ENCODE data around the gene WT1. TPM values are rescaled to one million over a fixed set of nuclear protein-coding genes. Genes with fewer than 3 reads are reported as not detected.

Gene WT1
- total RNA-seq, 2 experiments from 2014 or later: not detected

- Mint-ChIP-seq H3K27me3 (ENCODE audit: low read depth) (peaks cover 6% of the 10 kb centered on the region), H3K4me1 (ENCODE audit: low read depth) (no peaks in the 10 kb centered on the region), H3K4me3 (no peak overlapping the region), H3K9me3 (peaks cover 11% of the 10 kb centered on the region), H3K36me3 (ENCODE audit: low read depth) (no peaks in the 10 kb centered on the region), H3K27ac (no peak overlapping the region)
- CTCF ChIA-PET: no interaction called here
- DNase-seq: no peak
- intact Hi-C loops (cut with micrococcal nuclease): no loop called here
Measured at GRCh38 chr11:32366666-32367065, 68.7 kb downstream of the WT1 start.

DNA sequence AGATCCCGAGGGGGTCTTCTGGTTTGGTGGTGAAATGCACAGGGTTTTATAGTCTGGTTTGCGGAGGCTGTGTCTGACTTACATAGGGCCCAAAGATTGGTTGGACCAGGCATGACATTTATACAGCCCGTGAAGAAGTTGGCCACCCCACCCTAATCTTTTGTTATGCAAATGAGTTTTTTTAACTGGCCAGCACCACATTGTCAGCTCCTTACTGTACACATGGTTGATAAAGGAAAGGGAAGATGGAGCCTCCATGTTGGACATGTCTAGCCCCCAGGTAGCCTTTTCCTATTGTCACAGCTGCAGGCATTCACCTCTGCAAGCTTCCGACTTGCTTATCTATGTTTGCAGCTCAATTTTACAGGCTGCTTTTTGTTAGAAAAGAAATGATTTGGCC lies 70.1 kb downstream of the WT1 start:
- CTCF ChIA-PET: no interaction called here
- Mint-ChIP-seq H3K27ac (no peak overlapping the region), H3K4me1 (ENCODE audit: low read depth) (no peaks in the 10 kb centered on the region), H3K27me3 (ENCODE audit: low read depth) (peaks cover 6% of the 10 kb centered on the region), H3K9me3 (peaks cover 11% of the 10 kb centered on the region), H3K36me3 (ENCODE audit: low read depth) (no peaks in the 10 kb centered on the region), H3K4me3 (no peak overlapping the region)
- intact Hi-C loops (cut with micrococcal nuclease): no loop called here
- DNase-seq: no peak

DNA sequence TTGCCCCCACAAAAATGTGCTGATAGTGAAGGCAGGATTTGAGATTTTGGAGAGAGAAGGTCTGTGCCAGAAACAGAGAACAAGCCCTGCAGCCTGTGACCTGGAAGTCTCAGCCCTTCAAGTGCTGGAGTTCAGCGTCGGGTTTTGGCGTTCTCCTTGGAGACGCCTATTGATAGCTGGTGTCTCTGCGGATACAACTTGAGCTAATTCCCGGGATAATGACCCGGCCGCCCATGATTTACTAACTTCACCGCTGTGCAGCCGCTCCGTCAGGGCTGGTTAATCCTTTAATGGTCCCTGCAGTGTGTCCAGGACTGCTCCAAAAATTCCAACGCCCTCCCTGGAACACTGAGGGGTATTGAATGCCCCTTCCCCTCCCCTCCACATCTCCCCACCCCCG lies 76.6 kb downstream of the WT1 start:
- Mint-ChIP-seq H3K9me3 (no peaks in the 10 kb centered on the region), H3K27ac (no peak overlapping the region), H3K36me3 (ENCODE audit: low read depth) (no peaks in the 10 kb centered on the region), H3K4me3 (no peak overlapping the region), H3K27me3 (ENCODE audit: low read depth) (peaks cover 15% of the 10 kb centered on the region), H3K4me1 (ENCODE audit: low read depth) (no peaks in the 10 kb centered on the region)
- CTCF ChIA-PET: interaction anchor here (1.2 kb wide), 1 partner anchor 17 kb away, joined by 3 read pairs; no protein-coding TSS in a partner anchor
- intact Hi-C loops (cut with micrococcal nuclease): no loop called here
- DNase-seq: no peak

DNA sequence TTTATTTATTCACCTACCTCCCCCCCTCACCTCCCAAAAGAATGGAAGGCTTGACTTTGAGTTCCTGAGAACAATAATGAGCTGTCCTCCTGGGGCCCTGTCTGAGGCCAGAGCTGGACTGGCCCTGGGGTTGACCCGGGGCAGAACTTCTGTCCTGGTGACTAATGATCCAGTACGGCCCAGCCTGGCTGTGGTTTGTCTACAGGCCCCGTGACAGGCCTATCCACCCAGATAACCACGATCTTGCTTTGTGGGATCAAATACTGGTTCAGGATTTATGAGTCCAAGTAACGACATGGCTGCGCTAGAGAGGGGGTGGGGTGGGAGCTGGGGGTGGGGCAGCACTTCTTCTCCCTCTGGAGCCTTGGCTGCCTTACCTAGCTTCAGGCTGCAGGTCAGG lies 81.5 kb downstream of the WT1 start:
- no peak for DNase-seq
- peaks cover 8% of the 10 kb centered on the region for H3K27me3 Mint-ChIP-seq (ENCODE audit: low read depth)
- H3K9me3 Mint-ChIP-seq: no peaks in the 10 kb centered on the region
- intact Hi-C loops (cut with micrococcal nuclease): no loop called here
- CTCF ChIA-PET: no interaction called here
- H3K27ac Mint-ChIP-seq: no peak overlapping the region
- no peaks in the 10 kb centered on the region for H3K36me3 Mint-ChIP-seq (ENCODE audit: low read depth)
- no peak overlapping the region for H3K4me3 Mint-ChIP-seq
- no peaks in the 10 kb centered on the region for H3K4me1 Mint-ChIP-seq (ENCODE audit: low read depth)

- CTCF ChIA-PET: no interaction called here
- no peak for DNase-seq
- no peaks in the 10 kb centered on the region for H3K36me3 Mint-ChIP-seq (ENCODE audit: low read depth)
- no peaks in the 10 kb centered on the region for H3K9me3 Mint-ChIP-seq
- H3K4me1 Mint-ChIP-seq (ENCODE audit: low read depth): peaks cover 1% of the 10 kb centered on the region
- no peak overlapping the region for H3K4me3 Mint-ChIP-seq
- H3K27ac Mint-ChIP-seq: no peak overlapping the region
- peaks cover 6% of the 10 kb centered on the region for H3K27me3 Mint-ChIP-seq (ENCODE audit: low read depth)
- intact Hi-C loops (cut with micrococcal nuclease): no loop called here
Measured at GRCh38 chr11:32348502-32348901, 86.8 kb downstream of the WT1 start.

GRCh38 chr11:32344946-32345345 lies 90.4 kb downstream of the WT1 start:
- Mint-ChIP-seq H3K9me3 (no peaks in the 10 kb centered on the region), H3K27ac (no peak overlapping the region), H3K27me3 (ENCODE audit: low read depth) (peaks cover 6% of the 10 kb centered on the region), H3K36me3 (ENCODE audit: low read depth) (no peaks in the 10 kb centered on the region), H3K4me3 (no peak overlapping the region), H3K4me1 (ENCODE audit: low read depth) (peaks cover 4% of the 10 kb centered on the region)
- DNase-seq: no peak
- intact Hi-C loops (cut with micrococcal nuclease): no loop called here
- CTCF ChIA-PET: no interaction called here

GRCh38 chr11:32343325-32344008 lies 91.9 kb downstream of the WT1 start:
- Mint-ChIP-seq H3K4me3 (no peak overlapping the region), H3K27me3 (ENCODE audit: low read depth) (peaks cover 6% of the 10 kb centered on the region), H3K9me3 (no peaks in the 10 kb centered on the region), H3K27ac (no peak overlapping the region), H3K4me1 (ENCODE audit: low read depth) (peaks cover 4% of the 10 kb centered on the region), H3K36me3 (ENCODE audit: low read depth) (no peaks in the 10 kb centered on the region)
- CTCF ChIA-PET: interaction anchor here (1.2 kb wide), 1 partner anchor 20 kb away, joined by 4 read pairs; no protein-coding TSS in a partner anchor
- intact Hi-C loops (cut with micrococcal nuclease): no loop called here
- no peak for DNase-seq

DNA sequence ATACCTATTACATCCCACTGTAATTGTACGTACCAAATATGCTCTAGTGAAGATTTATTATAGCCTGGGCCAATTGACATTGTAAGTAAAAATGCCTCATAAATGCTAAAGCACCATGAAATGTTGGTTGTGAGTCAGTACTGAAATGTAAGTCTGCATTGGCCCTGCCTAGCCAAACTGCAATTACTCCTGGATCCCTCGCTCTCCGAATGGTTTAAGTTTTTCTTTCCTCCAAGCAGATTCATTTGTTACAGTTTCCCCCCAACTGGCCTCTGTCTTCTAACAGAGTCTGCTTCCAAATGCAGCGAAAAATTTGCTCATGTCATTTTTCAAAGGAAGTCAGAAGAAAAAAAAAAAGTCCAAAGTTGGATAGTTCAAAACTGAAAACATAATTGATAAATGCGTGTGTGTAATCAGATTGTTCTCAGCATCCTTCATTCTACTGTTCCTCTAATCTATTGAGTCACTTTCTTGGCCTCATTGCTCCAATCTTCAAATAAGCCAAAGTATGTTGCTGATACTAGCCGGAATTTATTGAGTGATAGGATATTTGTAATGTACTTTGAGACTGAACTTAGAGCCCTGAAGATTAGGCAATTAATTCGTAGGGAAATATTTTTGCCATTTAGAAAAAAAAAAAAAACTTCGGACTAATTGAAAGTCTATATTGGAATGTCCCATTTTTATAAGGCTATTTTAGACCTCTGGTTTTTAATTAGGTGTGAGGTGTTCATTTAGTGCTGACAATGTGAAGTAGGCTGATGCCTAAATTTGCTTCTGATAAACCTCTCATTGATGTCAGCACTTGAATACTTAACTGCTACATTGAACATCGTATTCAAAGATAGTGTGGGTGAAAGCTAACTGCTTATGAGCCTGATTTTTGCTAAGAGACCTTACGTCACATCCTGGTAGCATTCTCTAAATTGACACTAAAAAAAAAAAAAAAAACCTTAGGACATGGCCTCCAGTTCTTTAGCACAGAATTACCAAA lies 93.4 kb downstream of the WT1 start:
- CTCF ChIA-PET: interaction anchor here (0.6 kb wide), 1 partner anchor 438 kb away, joined by 6 read pairs; no protein-coding TSS in a partner anchor
- Mint-ChIP-seq H3K27ac (no peak overlapping the region), H3K4me1 (ENCODE audit: low read depth) (peaks cover 4% of the 10 kb centered on the region), H3K4me3 (no peak overlapping the region), H3K27me3 (ENCODE audit: low read depth) (peaks cover 8% of the 10 kb centered on the region), H3K9me3 (no peaks in the 10 kb centered on the region), H3K36me3 (ENCODE audit: low read depth) (no peaks in the 10 kb centered on the region)
- no peak for DNase-seq
- intact Hi-C loops (cut with micrococcal nuclease): no loop called here

DNA sequence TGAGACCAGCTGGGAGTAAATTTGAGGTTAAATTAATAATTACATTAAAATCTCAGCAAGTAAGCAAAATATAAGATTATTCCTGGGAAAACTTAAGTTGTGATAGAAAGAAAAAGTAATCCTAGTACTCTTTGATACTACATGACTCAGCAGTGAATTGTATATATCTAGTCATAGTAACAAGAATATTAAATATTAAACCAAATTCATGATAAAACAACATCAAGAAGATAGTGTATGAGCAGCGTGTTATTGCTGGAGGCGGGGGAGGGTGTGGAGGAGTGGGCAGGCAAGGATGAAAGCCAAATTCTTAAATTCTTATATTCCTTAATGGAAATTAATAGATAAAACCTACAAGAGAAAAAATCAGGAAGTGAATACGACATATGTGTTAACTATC lies 95.2 kb downstream of the WT1 start:
- Mint-ChIP-seq H3K4me3 (no peak overlapping the region), H3K4me1 (ENCODE audit: low read depth) (peaks cover 4% of the 10 kb centered on the region), H3K36me3 (ENCODE audit: low read depth) (no peaks in the 10 kb centered on the region), H3K27me3 (ENCODE audit: low read depth) (peaks cover 12% of the 10 kb centered on the region), H3K9me3 (no peaks in the 10 kb centered on the region), H3K27ac (no peak overlapping the region)
- no peak for DNase-seq
- CTCF ChIA-PET: interaction anchor here (0.6 to 0.7 kb wide), 2 partner anchors 11 to 624 kb away, joined by 3 to 4 read pairs; no protein-coding TSS in a partner anchor
- intact Hi-C loops (cut with micrococcal nuclease): no loop called here

Other genes with a start within 250 kb of the WT1 start
- 100 to 1,000 TPM; 342 to 358 TPM for gene EIF3M, start 148.3 kb upstream of the WT1 start, total RNA-seq

All from activated naive CD4-positive, alpha-beta T cell treated with anti-CD3 and anti-CD28 coated beads for 36 hours (primary cell).